Esophagus (tissue), 2 donors: ENCODE measurements around the gene STXBP4. TPM values are rescaled to one million over a fixed set of nuclear protein-coding genes. Genes with fewer than 3 reads are reported as not detected.

Experiments
- H3K27ac ChIP-seq, 2 donors: one replicate each; pipeline ENCODE4 v1.5.1; 2013; ENCODE audit warnings: low read depth in 2 of 2, mild to moderate bottlenecking in 2 of 2, inconsistent platforms in 1 of 2, low read length in 1 of 2, moderate library complexity in 1 of 2
- H3K27me3 ChIP-seq, 2 donors: one replicate each; pipeline ENCODE4 v1.6.1; 2013; ENCODE audit warnings: low read length in 2 of 2, control low read depth in 1 of 2, mild to moderate bottlenecking in 1 of 2; ENCODE audit not compliant: insufficient read depth in 2 of 2, control insufficient read depth in 1 of 2
- H3K36me3 ChIP-seq, 2 donors: one replicate each; pipeline ENCODE4 v1.6.1; 2013; ENCODE audit warnings: low read length in 1 of 2; ENCODE audit not compliant: control insufficient read depth in 2 of 2, insufficient read depth in 2 of 2
- H3K4me1 ChIP-seq, 2 donors: one replicate each; pipeline ENCODE4 v1.6.1; 2013; ENCODE audit warnings: low read length in 1 of 2; ENCODE audit not compliant: control insufficient read depth in 2 of 2, insufficient read depth in 2 of 2
- H3K4me3 ChIP-seq, 2 donors: one replicate each; pipeline ENCODE4 v1.5.1; 2013; ENCODE audit warnings: low read length in 2 of 2, mild to moderate bottlenecking in 2 of 2, low read depth in 1 of 2, moderate library complexity in 1 of 2
- H3K9me3 ChIP-seq, 2 donors: one replicate each; pipeline ENCODE4 v1.6.1; 2013; ENCODE audit warnings: mild to moderate bottlenecking in 2 of 2, low read depth in 1 of 2, low read length in 1 of 2, moderate library complexity in 1 of 2; ENCODE audit not compliant: control insufficient read depth in 2 of 2, insufficient read depth in 1 of 2
- WGBS, 2 donors: extraction: QIAGEN DNeasy Blood & Tissue Kit; methylation state at CpG; one replicate each; pipeline ENCODE4 v1.1.7; 2013; 5-methylcytosine and 5-hydroxymethylcytosine counted together
- polyA plus RNA-seq, 2 donors: library from polyadenylated mRNA; stranded (reverse); fragments of 200-250 nt; gene quantifications; one replicate each; pipeline ENCODE4 v1.2.3, GENCODE V29; 2013
- donor health status: healthy with polysubstance abuse.
- donor health status: Bipolar disorder and iron deficiency.

The STXBP4 gene, protein sequence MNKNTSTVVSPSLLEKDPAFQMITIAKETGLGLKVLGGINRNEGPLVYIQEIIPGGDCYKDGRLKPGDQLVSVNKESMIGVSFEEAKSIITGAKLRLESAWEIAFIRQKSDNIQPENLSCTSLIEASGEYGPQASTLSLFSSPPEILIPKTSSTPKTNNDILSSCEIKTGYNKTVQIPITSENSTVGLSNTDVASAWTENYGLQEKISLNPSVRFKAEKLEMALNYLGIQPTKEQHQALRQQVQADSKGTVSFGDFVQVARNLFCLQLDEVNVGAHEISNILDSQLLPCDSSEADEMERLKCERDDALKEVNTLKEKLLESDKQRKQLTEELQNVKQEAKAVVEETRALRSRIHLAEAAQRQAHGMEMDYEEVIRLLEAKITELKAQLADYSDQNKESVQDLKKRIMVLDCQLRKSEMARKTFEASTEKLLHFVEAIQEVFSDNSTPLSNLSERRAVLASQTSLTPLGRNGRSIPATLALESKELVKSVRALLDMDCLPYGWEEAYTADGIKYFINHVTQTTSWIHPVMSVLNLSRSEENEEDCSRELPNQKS
- 1 to 10 TPM in 1 of 2 donors, under 1 TPM in 1; 0.59 to 1.2 TPM for polyA plus RNA-seq

DNA sequence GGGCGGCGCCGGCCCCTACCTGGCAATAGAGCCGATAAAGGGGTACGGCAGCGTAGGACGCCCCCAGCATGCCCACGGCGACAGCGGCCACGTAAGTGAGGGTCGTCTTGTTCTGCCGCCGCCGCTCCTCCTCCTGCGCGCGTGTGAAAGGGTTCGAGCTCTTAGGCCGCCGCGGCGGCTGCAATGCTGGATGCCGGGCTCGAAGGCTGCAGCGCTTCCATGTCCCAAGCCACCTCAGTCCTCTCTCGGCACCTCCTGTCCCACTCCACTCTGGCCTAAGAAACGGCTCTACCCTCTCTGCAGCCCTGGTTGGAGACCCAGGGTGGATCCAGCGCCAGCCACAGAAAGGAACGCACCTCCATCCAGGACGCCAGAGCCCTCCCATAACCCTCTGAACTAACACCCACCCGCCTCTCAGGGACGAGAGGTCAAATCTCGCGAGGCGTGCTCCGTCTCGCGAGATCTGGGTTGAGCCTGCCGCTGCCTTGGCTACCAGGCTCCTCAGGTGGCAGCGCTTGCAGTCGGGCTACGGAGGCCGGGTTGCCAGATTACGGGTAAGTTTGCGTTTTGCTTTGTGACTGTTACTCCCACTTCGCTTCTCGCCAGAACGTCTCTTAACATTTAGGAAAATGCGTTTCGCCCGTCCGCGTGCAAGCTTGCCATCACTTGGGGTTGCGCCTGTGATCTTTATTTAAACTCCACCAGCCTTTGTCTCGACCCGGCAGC, at the start of gene STXBP4, which contains the start of gene COX11:
Gene STXBP4 (plus strand): TSS at position 504 of the 726 bp plus-strand sequence. CDS start 17,455 bp downstream, outside the sequence.
Gene COX11 (minus strand): TSS at position 393 of the 726 bp plus-strand sequence. CDS start 8 bp downstream, at position 385.
- WGBS, 2 donors: 0% methylated on average over 53 to 57 of the region's 57 CpGs
- Histone ChIP-seq H3K4me1 (no peaks in the 10 kb centered on the region), H3K27ac (peak within 1 kb of the TSS; percentile 75 to 92)

DNA sequence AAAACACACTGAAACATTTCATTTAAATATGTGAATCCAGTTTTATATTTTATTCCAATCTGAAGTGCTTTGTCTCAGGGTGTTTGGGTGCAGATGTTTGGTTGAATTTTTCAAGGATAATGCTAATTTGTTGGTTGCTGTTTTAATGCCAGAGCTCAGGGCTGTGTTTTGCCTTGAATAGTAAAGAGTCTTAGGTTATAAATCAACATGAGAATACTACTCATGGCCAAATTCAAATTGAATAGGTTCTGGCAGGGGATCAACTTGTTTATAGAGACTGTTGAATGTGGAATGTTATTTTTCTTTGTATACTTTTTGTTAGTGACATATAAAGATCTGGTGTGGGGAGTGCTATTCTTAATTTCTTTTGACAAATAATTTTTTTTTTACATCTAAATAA, 49.1 kb upstream of the STXBP4 start:
- H3K27ac ChIP-seq: no peak overlapping the region
- H3K36me3 ChIP-seq: peaks cover 2 to 6% of the 10 kb centered on the region in 2 donors
- H3K27me3 ChIP-seq: no peaks in the 10 kb centered on the region
- no peak overlapping the region for H3K4me3 ChIP-seq
- no peaks in the 10 kb centered on the region for H3K4me1 ChIP-seq
- no peaks in the 10 kb centered on the region for H3K9me3 ChIP-seq

More for the DNA sequence above, at the start of gene STXBP4, which contains the start of gene COX11:
- Histone ChIP-seq H3K36me3 (no peaks in the 10 kb centered on the region), H3K27me3 (no peaks in the 10 kb centered on the region), H3K9me3 (no peaks in the 10 kb centered on the region), H3K4me3 (peak within 1 kb of the TSS; percentile 86 to 94)

DNA sequence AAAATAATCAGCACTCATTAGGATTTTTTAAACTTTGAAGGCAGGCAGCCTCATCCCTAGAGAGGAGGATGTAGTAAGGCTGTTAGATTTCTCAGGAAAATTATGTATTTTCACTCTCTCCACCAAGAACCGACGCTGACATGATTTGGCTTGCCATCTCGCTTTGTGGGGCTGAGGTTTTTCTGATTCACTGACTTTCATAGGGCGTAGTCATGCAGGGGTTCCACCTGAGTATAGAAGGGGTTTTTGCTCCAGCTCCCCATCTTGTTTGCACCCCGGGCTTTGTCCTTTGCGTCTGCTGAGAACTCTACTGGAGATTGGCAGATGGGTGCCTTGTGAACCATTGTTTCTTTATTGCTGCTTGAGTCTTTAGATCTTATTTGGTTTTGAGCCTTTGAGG, 47.7 kb upstream of the STXBP4 start:
- Histone ChIP-seq H3K4me3 (no peak overlapping the region), H3K4me1 (no peaks in the 10 kb centered on the region), H3K9me3 (no peaks in the 10 kb centered on the region), H3K27ac (no peak overlapping the region), H3K36me3 (no peaks in the 10 kb centered on the region), H3K27me3 (no peaks in the 10 kb centered on the region)
- WGBS, 2 donors: 82 to 85% methylated on average over 6 of the region's 6 CpGs

- no peaks in the 10 kb centered on the region for H3K36me3 ChIP-seq
- no peaks in the 10 kb centered on the region for H3K4me1 ChIP-seq
- no peak overlapping the region for H3K4me3 ChIP-seq
- no peaks in the 10 kb centered on the region for H3K27me3 ChIP-seq
- H3K9me3 ChIP-seq: no peaks in the 10 kb centered on the region
- WGBS, 2 donors: 93% methylated on average over 5 of the region's 5 CpGs
- H3K27ac ChIP-seq: no peak overlapping the region
Observed at GRCh38 chr17:54924405-54924804, 44.2 kb upstream of the STXBP4 start.

DNA sequence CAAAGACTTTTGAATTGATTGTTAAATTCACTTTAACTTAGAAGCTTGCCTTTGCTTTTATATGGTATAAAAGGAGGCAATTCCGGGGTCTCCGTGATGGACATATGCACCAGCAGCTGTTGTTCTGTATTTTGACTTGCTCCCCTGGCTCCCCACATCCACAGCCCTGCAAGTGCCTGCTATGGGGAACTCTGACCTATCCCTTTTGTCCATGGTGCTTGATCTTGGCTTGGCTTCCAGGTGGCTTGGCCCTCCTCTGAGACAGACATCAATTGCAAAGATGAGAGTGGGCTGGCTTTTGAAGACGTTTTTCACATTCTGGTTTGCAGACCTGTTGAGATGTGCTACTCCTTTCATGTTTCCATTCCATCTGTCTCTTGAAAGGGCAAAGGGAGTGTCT, 41.0 kb upstream of the STXBP4 start:
- H3K9me3 ChIP-seq: no peaks in the 10 kb centered on the region
- H3K27ac ChIP-seq: no peak overlapping the region
- WGBS, 2 donors: 77 to 80% methylated on average over 3 of the region's 3 CpGs
- no peak overlapping the region for H3K4me3 ChIP-seq
- H3K27me3 ChIP-seq: no peaks in the 10 kb centered on the region
- H3K36me3 ChIP-seq: no peaks in the 10 kb centered on the region
- H3K4me1 ChIP-seq: no peaks in the 10 kb centered on the region

DNA sequence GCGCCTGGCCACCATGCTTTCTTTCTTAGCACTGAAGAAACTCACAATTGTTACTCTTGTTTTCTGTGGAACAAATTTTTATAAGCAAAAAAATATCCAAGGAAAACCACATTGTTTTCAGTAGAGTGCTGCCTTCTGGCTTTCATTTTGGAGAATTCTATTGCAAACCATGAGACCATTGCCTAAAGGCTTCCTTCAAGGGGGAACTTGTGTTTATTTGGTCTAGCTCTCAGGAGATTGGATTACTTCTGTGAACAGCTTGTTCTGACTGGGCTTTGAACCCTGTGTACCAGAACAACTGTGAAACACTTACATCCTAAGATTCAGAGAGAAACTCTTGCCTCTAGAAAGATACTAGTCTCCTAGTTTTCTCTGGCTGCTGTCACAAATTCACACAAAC, 35.9 kb upstream of the STXBP4 start:
- Histone ChIP-seq H3K36me3 (peaks cover 0 to 5% of the 10 kb centered on the region in 2 donors), H3K27ac (no peak overlapping the region), H3K27me3 (no peaks in the 10 kb centered on the region), H3K4me1 (no peaks in the 10 kb centered on the region), H3K9me3 (no peaks in the 10 kb centered on the region), H3K4me3 (no peak overlapping the region)
- WGBS, 2 donors: 95 to 100% methylated on average over 1 of the region's 1 CpG

GRCh38 chr17:54933921-54934320, 34.6 kb upstream of the STXBP4 start:
- Histone ChIP-seq H3K4me1 (no peaks in the 10 kb centered on the region), H3K36me3 (peaks cover 0 to 5% of the 10 kb centered on the region in 2 donors), H3K27ac (no peak overlapping the region), H3K27me3 (no peaks in the 10 kb centered on the region), H3K4me3 (no peak overlapping the region), H3K9me3 (no peaks in the 10 kb centered on the region)
- WGBS, 2 donors: 84 to 91% methylated on average over 3 of the region's 3 CpGs

GRCh38 chr17:54935471-54935870, 33.1 kb upstream of the STXBP4 start:
- WGBS, 2 donors: 87 to 89% methylated on average over 5 of the region's 5 CpGs
- no peak overlapping the region for H3K4me3 ChIP-seq
- no peaks in the 10 kb centered on the region for H3K9me3 ChIP-seq
- no peak overlapping the region for H3K27ac ChIP-seq
- no peaks in the 10 kb centered on the region for H3K4me1 ChIP-seq
- no peaks in the 10 kb centered on the region for H3K27me3 ChIP-seq
- H3K36me3 ChIP-seq: peaks cover 0 to 5% of the 10 kb centered on the region in 2 donors

- H3K36me3 ChIP-seq: peaks cover 0 to 5% of the 10 kb centered on the region in 2 donors
- no peaks in the 10 kb centered on the region for H3K4me1 ChIP-seq
- H3K4me3 ChIP-seq: no peak overlapping the region
- 72 to 73% methylated on average over 5 of the region's 5 CpGs for WGBS, 2 donors
- peak overlapping the region in 1 of 2 donors; percentile 20 for H3K27ac ChIP-seq
- no peaks in the 10 kb centered on the region for H3K27me3 ChIP-seq
- no peaks in the 10 kb centered on the region for H3K9me3 ChIP-seq
Observed at GRCh38 chr17:54937018-54937417, 31.5 kb upstream of the STXBP4 start.
